ENCODE results near the gene ME2.
"Not testable (repeated sequence)": the region's sequence is repeated elsewhere in the genome, so short reads cannot be mapped to it uniquely, and the experiment has no call there.

ME2 gene

GRCh38 chr18:50937183-50937582 lies 58.3 kb downstream of the ME2 start:
- H3K9me2 ChIP-seq (replicated peaks; ENCODE audit: low read depth, low read length) = no peaks in the 10 kb centered on the region
- H3K4me1 ChIP-seq (ENCODE audit: insufficient read depth, low read length, poor library complexity, severe bottlenecking) = no peaks in the 10 kb centered on the region
- no peaks in the 10 kb centered on the region for H3K9me3 ChIP-seq (ENCODE audit: insufficient read depth, low read depth, low read length)
- H2AFZ ChIP-seq (ENCODE audit: low read length) = no peak overlapping the region
- H3K36me3 ChIP-seq (ENCODE audit: insufficient read depth, low read length) = peaks cover 33% of the 10 kb centered on the region; the same call in 1 of the 2 replicates
- no peaks in the 10 kb centered on the region for H3K27me3 ChIP-seq (ENCODE audit: insufficient read depth, low read length, poor library complexity, severe bottlenecking)
- H3K79me2 ChIP-seq (ENCODE audit: insufficient read depth, low read length) = no peaks in the 10 kb centered on the region
- no peaks in the 10 kb centered on the region for H4K20me1 ChIP-seq (ENCODE audit: insufficient read depth, low read length, poor library complexity, severe bottlenecking)
- no peak overlapping the region for H3K4me3 ChIP-seq (ENCODE audit: low read length, poor library complexity, severe bottlenecking)
- TF ChIP-seq CTCF (conservative IDR thresholded peaks at IDR 0.05; ENCODE audit: low read length) (no peak), EZH2phosphoT487 (IDR thresholded peaks at IDR 0.05; ENCODE audit: borderline replicate concordance) (no peak)
- H3K4me2 ChIP-seq (ENCODE audit: low read depth, low read length, poor library complexity, severe bottlenecking) = no peak overlapping the region
- no peak overlapping the region for H3K9ac ChIP-seq (ENCODE audit: low read depth, low read length, poor library complexity, severe bottlenecking)
- no peaks in the 10 kb centered on the region for H3F3A ChIP-seq (ENCODE audit: low read depth)

GRCh38 chr18:50938912-50939311 lies 60.0 kb downstream of the ME2 start:
- no peaks in the 10 kb centered on the region for H3K9me2 ChIP-seq (replicated peaks; ENCODE audit: low read depth, low read length)
- no peaks in the 10 kb centered on the region for H3K79me2 ChIP-seq (ENCODE audit: insufficient read depth, low read length)
- H3K27me3 ChIP-seq (ENCODE audit: insufficient read depth, low read length, poor library complexity, severe bottlenecking) = no peaks in the 10 kb centered on the region
- no peaks in the 10 kb centered on the region for H4K20me1 ChIP-seq (ENCODE audit: insufficient read depth, low read length, poor library complexity, severe bottlenecking)
- TF ChIP-seq CTCF (conservative IDR thresholded peaks at IDR 0.05; ENCODE audit: low read length) (no peak), EZH2phosphoT487 (IDR thresholded peaks at IDR 0.05; ENCODE audit: borderline replicate concordance) (no peak)
- no peaks in the 10 kb centered on the region for H3K9me3 ChIP-seq (ENCODE audit: insufficient read depth, low read depth, low read length)
- no peak overlapping the region for H3K4me2 ChIP-seq (ENCODE audit: low read depth, low read length, poor library complexity, severe bottlenecking)
- H3F3A ChIP-seq (ENCODE audit: low read depth) = no peaks in the 10 kb centered on the region
- H3K36me3 ChIP-seq (ENCODE audit: insufficient read depth, low read length) = peaks cover 35% of the 10 kb centered on the region; the same call in 1 of the 2 replicates
- no peak overlapping the region for H3K9ac ChIP-seq (ENCODE audit: low read depth, low read length, poor library complexity, severe bottlenecking)
- H3K4me1 ChIP-seq (ENCODE audit: insufficient read depth, low read length, poor library complexity, severe bottlenecking) = no peaks in the 10 kb centered on the region
- no peak overlapping the region for H2AFZ ChIP-seq (ENCODE audit: low read length)
- H3K4me3 ChIP-seq (ENCODE audit: low read length, poor library complexity, severe bottlenecking) = no peak overlapping the region

- Histone ChIP-seq H3K4me2 (ENCODE audit: low read depth, low read length, poor library complexity, severe bottlenecking) (no peak overlapping the region), H3K4me1 (ENCODE audit: insufficient read depth, low read length, poor library complexity, severe bottlenecking) (no peaks in the 10 kb centered on the region), H4K20me1 (ENCODE audit: insufficient read depth, low read length, poor library complexity, severe bottlenecking) (no peaks in the 10 kb centered on the region), H3F3A (ENCODE audit: low read depth) (no peaks in the 10 kb centered on the region), H3K79me2 (ENCODE audit: insufficient read depth, low read length) (no peaks in the 10 kb centered on the region), H3K27me3 (ENCODE audit: insufficient read depth, low read length, poor library complexity, severe bottlenecking) (no peaks in the 10 kb centered on the region), H3K9me2 (replicated peaks; ENCODE audit: low read depth, low read length) (no peaks in the 10 kb centered on the region), H3K9ac (ENCODE audit: low read depth, low read length, poor library complexity, severe bottlenecking) (no peak overlapping the region), H3K4me3 (ENCODE audit: low read length, poor library complexity, severe bottlenecking) (no peak overlapping the region), H3K9me3 (ENCODE audit: insufficient read depth, low read depth, low read length) (no peaks in the 10 kb centered on the region), H2AFZ (ENCODE audit: low read length) (no peak overlapping the region), H3K36me3 (ENCODE audit: insufficient read depth, low read length) (peaks cover 36% of the 10 kb centered on the region; the same call in 1 of the 2 replicates)
- TF ChIP-seq EZH2phosphoT487 (IDR thresholded peaks at IDR 0.05; ENCODE audit: borderline replicate concordance) (no peak), CTCF (conservative IDR thresholded peaks at IDR 0.05; ENCODE audit: low read length) (no peak)
Observed at GRCh38 chr18:50944245-50944932, 65.5 kb downstream of the ME2 start.

GRCh38 chr18:50945918-50946317 lies 67.0 kb downstream of the ME2 start:
- peaks cover 26% of the 10 kb centered on the region; the same call in 1 of the 2 replicates for H3K36me3 ChIP-seq (ENCODE audit: insufficient read depth, low read length)
- not testable (repeated sequence) for H3K27me3 ChIP-seq (ENCODE audit: insufficient read depth, low read length, poor library complexity, severe bottlenecking); H3K4me3 ChIP-seq (ENCODE audit: low read length, poor library complexity, severe bottlenecking); H4K20me1 ChIP-seq (ENCODE audit: insufficient read depth, low read length, poor library complexity, severe bottlenecking); H3K9me3 ChIP-seq (ENCODE audit: insufficient read depth, low read depth, low read length); H2AFZ ChIP-seq (ENCODE audit: low read length); H3F3A ChIP-seq (ENCODE audit: low read depth); H3K9ac ChIP-seq (ENCODE audit: low read depth, low read length, poor library complexity, severe bottlenecking); H3K9me2 ChIP-seq (replicated peaks; ENCODE audit: low read depth, low read length); H3K79me2 ChIP-seq (ENCODE audit: insufficient read depth, low read length); H3K4me1 ChIP-seq (ENCODE audit: insufficient read depth, low read length, poor library complexity, severe bottlenecking); H3K4me2 ChIP-seq (ENCODE audit: low read depth, low read length, poor library complexity, severe bottlenecking)

Measured in Loucy (cell line).